HepG2 (cell line): ENCODE data around the gene EIF4G3. TPM values are rescaled to one million over a fixed set of nuclear protein-coding genes. Genes with fewer than 3 reads are reported as not detected.
A peak's percentile ranks its signal among the peaks of the same experiment; 100 is the strongest.

Experiments
- FOSL2 ChIP-seq: sonication (generic); formaldehyde crosslinking; IDR thresholded peaks from 2 replicates; pipeline ENCODE4 v1.4.0; 2020; ENCODE audit warnings: missing genetic modification reagents
- GTF2F1 ChIP-seq: fragments of 150-350 bp; IDR thresholded peaks from 2 replicates; pipeline ENCODE4 v1.6.1; 2014; ENCODE audit warnings: low read length
- GTF3A ChIP-seq: sonication (generic); formaldehyde crosslinking; conservative IDR thresholded peaks from 2 replicates; pipeline ENCODE4 v1.4.0; 2020; ENCODE audit warnings: mild to moderate bottlenecking, missing genetic modification reagents
- KDM5A ChIP-seq: fragments of 200-600 bp; sonication (generic); IDR thresholded peaks from 2 replicates; pipeline ENCODE4 v1.7.0; 2018; ENCODE audit warnings: antibody characterized with exemption, mild to moderate bottlenecking, low read length, borderline replicate concordance
- MYC ChIP-seq: sonication (generic); formaldehyde crosslinking; IDR thresholded peaks from 2 replicates; pipeline ENCODE4 v1.9.0; 2021; ENCODE audit warnings: missing genetic modification reagents, borderline replicate concordance
- NRL ChIP-seq: sonication (generic); formaldehyde crosslinking; IDR thresholded peaks from 2 replicates; pipeline ENCODE4 v1.5.0; 2020; ENCODE audit warnings: missing genetic modification reagents, mild to moderate bottlenecking, moderate library complexity, borderline replicate concordance
- PATZ1 ChIP-seq: sonication (generic); formaldehyde crosslinking; IDR thresholded peaks from 2 replicates; pipeline ENCODE4 v1.4.0; 2020; ENCODE audit warnings: missing genetic modification reagents
- PBX3 ChIP-seq: sonication (generic); formaldehyde crosslinking; IDR thresholded peaks from 2 replicates; pipeline ENCODE4 v1.8.1; 2023; ENCODE audit warnings: missing genetic modification reagents, inconsistent platforms, borderline replicate concordance
- TOPORS ChIP-seq: sonication (generic); formaldehyde crosslinking; IDR thresholded peaks from 2 replicates; pipeline ENCODE4 v1.8.0; 2023; ENCODE audit warnings: mild to moderate bottlenecking, missing genetic modification reagents
- ZNF333 ChIP-seq: sonication (generic); formaldehyde crosslinking; IDR thresholded peaks from 2 replicates; pipeline ENCODE4 v1.4.0; 2020; ENCODE audit warnings: mild to moderate bottlenecking, missing genetic modification reagents, borderline replicate concordance
- ZNF367 ChIP-seq: sonication (generic); formaldehyde crosslinking; IDR thresholded peaks from 2 replicates; pipeline ENCODE4 v1.4.0; 2020; ENCODE audit warnings: missing genetic modification reagents, borderline replicate concordance
- ZNF557 ChIP-seq: sonication (generic); formaldehyde crosslinking; IDR thresholded peaks from 2 replicates; pipeline ENCODE4 v1.4.0; 2020; ENCODE audit warnings: missing genetic modification reagents
- ZNF691 ChIP-seq: sonication (generic); formaldehyde crosslinking; IDR thresholded peaks from 2 replicates; pipeline ENCODE4 v1.4.0; 2020; ENCODE audit warnings: missing genetic modification reagents, low read depth, mild to moderate bottlenecking, borderline replicate concordance
- ZNF83 ChIP-seq: sonication (generic); formaldehyde crosslinking; IDR thresholded peaks from 2 replicates; pipeline ENCODE4 v1.4.0; 2020; ENCODE audit warnings: missing genetic modification reagents, mild to moderate bottlenecking, borderline replicate concordance
- polyA plus RNA-seq, 8 experiments: library from polyadenylated mRNA; depleted of rRNA in 3 of 8; stranded (reverse) in 7 of 8; unstranded in 1 of 8; fragments of >200 nt; fragmentation: Illumina TruSeq in 4 of 8; extraction: Trizol in 4 of 8; gene quantifications; 2 replicates each; pipeline versions ENCODE4 v1.2.1 to v1.2.3, GENCODE V29; 2011 to 2016; ENCODE audit warnings: low read depth in 4 of 8, missing spikeins in 1 of 8, mixed read lengths in 1 of 8; ENCODE audit not compliant: insufficient read depth in 1 of 8
- total RNA-seq, 5 experiments: library from RNA; depleted of rRNA; stranded (reverse); fragments of >200 nt; fragmentation: Illumina TruSeq; extraction: Trizol; gene quantifications; 2 replicates each; pipeline ENCODE4 v1.2.3, GENCODE V29; 2016; ENCODE audit warnings: low read depth in 1 of 5
- TF ChIP-seq, protein P1 (sequence below): sonication (generic); formaldehyde crosslinking; IDR thresholded peaks from 2 replicates; pipeline ENCODE4 v1.4.0; 2020; ENCODE audit warnings: missing genetic modification reagents, borderline replicate concordance

The EIF4G3 gene
- total and polyA plus RNA-seq, 2 of the 13 experiments (the other 11 are each of a cell fraction or from before 2014, with no cell fraction given): 22.2 to 27.6 TPM

DNA sequence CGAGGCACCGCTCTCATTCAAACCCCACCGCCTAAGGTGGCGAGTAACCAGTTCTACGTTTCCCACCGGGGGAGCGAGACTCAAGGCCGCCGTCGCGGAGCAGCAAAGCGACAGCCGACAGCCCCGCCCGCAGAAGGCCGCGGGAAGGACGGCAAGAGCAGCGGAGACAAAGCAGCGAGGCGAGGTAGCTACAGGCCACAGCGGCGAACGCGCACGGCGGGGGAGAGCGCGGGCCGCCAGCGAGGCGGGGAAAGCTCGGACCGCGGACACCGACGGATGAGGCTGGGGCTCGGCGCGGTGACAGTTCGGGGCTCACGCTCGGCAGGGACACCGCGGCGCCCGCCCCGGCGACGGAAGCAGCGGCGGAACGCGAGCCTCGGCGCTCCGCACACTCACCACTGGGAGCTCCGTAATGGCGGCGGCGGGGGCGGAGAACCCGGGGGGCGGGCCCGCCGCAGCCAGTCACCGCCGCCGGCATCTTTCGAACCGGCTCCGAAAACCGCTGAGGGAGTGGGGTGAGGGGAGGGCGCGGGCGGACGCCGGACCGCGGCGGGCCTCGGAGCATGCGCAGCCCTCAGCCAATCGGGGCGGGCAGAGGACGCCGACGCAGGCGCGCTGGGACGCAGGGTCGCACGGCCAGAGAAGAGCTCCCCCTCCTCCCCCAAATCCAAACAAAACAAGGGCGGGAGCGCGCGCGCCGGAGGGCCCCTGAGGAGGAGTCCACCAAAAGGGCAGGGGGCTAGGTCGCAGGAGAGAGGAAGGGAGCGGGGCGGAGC, 390.3 kb downstream of the EIF4G3 start (continued):
- TF ChIP-seq GTF3A (CRISPR knock-in tag) (no peak), ZNF691 (CRISPR knock-in tag) (peak; percentile 43; the same call in 1 of the 2 replicates), PATZ1 (CRISPR knock-in tag) (peak; percentile 82; the same call in 1 of the 2 replicates), ZNF83 (peak; percentile 67; the same call in 1 of the 2 replicates), NRL (CRISPR knock-in tag) (peak; percentile 73; the same call in 1 of the 2 replicates), FOSL2 (0 out of 2 replicates have a peak, but pooled peaks have one; percentile 4), ZNF367 (CRISPR knock-in tag) (no peak), PBX3 (CRISPR knock-in tag) (0 out of 2 replicates have a peak, but pooled peaks have one; percentile 79), TOPORS (peak; percentile 48; the same call in 1 of the 2 replicates), KDM5A (no peak), ZNF557 (CRISPR knock-in tag) (no peak), MYC (peak; percentile 85; the same call in 1 of the 2 replicates), ZNF333 (CRISPR knock-in tag) (peak; percentile 98), GTF2F1 (no peak)
- TF ChIP-seq, protein P1, sequence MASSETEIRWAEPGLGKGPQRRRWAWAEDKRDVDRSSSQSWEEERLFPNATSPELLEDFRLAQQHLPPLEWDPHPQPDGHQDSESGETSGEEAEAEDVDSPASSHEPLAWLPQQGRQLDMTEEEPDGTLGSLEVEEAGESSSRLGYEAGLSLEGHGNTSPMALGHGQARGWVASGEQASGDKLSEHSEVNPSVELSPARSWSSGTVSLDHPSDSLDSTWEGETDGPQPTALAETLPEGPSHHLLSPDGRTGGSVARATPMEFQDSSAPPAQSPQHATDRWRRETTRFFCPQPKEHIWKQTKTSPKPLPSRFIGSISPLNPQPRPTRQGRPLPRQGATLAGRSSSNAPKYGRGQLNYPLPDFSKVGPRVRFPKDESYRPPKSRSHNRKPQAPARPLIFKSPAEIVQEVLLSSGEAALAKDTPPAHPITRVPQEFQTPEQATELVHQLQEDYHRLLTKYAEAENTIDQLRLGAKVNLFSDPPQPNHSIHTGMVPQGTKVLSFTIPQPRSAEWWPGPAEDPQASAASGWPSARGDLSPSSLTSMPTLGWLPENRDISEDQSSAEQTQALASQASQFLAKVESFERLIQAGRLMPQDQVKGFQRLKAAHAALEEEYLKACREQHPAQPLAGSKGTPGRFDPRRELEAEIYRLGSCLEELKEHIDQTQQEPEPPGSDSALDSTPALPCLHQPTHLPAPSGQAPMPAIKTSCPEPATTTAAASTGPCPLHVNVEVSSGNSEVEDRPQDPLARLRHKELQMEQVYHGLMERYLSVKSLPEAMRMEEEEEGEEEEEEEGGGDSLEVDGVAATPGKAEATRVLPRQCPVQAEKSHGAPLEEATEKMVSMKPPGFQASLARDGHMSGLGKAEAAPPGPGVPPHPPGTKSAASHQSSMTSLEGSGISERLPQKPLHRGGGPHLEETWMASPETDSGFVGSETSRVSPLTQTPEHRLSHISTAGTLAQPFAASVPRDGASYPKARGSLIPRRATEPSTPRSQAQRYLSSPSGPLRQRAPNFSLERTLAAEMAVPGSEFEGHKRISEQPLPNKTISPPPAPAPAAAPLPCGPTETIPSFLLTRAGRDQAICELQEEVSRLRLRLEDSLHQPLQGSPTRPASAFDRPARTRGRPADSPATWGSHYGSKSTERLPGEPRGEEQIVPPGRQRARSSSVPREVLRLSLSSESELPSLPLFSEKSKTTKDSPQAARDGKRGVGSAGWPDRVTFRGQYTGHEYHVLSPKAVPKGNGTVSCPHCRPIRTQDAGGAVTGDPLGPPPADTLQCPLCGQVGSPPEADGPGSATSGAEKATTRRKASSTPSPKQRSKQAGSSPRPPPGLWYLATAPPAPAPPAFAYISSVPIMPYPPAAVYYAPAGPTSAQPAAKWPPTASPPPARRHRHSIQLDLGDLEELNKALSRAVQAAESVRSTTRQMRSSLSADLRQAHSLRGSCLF (CRISPR knock-in tag): 0 out of 2 replicates have a peak, but pooled peaks have one; percentile 30
